Measurements from ENCODE around the gene LHX4.

Gene LHX4

DNA sequence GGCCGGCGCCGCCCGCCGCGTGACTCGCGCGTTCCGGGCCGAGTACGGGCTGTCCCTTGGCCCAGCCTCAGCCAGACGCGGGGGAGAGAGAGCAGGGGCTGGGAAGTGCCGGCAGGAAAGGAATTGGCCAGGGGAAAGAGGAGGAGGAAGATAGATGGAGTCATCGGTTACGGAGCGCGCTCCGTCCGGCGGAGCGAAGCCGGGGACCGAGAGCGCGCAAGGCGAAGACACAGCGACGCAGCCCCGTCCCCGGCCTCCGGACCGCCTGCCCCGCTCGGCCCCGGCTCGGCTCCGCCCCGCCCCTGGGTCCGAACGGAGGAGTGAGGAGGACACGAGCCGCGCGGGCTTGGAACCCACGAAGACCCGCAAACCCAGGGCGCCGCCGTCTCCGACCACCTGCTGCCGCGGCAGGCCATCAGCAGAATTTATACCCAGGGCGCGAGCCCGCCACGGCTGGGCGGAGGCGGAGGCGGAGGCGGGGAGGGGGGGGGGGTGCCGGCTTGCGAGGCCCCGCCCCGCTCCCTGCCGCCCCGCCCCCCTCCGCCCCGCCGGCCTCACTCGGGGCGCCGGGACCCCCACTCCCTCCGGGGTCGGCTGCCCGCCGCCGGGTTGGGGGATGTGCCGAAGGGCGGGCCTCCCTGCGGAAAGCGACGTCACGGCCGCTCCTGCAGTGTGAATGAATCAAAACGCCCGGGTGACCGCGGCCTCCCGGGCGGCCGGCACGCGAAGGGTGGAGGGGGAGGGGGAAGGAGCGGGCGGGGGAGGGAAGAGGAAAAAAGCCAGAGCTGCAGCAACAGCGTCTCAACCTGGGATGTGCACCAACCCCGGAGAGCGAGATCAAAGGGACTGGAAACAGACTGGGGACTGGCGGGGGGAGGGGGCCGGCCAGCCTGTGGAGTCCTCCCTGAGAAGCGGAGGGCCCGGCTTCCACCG is at the start of gene LHX4:
TSS of gene LHX4 (plus strand) at position 782 of the 933 bp plus-strand sequence. CDS start 266 bp downstream, outside the sequence.
- H3K27ac Mint-ChIP-seq = no peak within 1 kb of the TSS
- peak; percentile 43 for ATAC-seq
- H3K4me1 Mint-ChIP-seq = peaks cover 24% of the 10 kb centered on the region
- no peaks in the 10 kb centered on the region for H3K36me3 Mint-ChIP-seq
- H3K9me3 Mint-ChIP-seq = no peaks in the 10 kb centered on the region
- peak within 1 kb of the TSS; percentile 68 for H3K4me3 Mint-ChIP-seq
- DNase-seq (ENCODE audit: low spot score in 2 of 2) = peak in 1 of 2 donors; percentile 58

DNA sequence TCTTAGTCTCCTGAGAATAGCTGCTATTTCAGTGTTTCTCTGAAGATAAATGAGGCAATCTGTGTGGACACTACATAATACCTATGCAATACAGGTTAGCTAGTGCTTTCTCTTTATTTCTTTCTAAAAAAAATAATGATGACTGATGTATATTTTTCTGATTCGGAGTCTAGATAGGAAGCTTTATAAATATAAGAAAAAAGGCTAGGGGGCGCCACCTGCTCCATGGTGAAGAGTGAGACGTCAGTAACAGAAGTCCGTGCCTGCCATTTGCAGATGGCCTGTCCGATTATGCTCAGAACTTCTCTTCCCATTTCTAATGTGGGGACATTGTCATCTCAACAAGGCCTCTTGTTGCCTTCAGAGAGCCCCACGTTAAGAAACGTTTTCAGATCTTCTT is 49.0 kb upstream of the LHX4 start:
- no peak for ATAC-seq
- H3K4me3 Mint-ChIP-seq = no peak overlapping the region
- no peak for DNase-seq (ENCODE audit: low spot score in 2 of 2)

DNA sequence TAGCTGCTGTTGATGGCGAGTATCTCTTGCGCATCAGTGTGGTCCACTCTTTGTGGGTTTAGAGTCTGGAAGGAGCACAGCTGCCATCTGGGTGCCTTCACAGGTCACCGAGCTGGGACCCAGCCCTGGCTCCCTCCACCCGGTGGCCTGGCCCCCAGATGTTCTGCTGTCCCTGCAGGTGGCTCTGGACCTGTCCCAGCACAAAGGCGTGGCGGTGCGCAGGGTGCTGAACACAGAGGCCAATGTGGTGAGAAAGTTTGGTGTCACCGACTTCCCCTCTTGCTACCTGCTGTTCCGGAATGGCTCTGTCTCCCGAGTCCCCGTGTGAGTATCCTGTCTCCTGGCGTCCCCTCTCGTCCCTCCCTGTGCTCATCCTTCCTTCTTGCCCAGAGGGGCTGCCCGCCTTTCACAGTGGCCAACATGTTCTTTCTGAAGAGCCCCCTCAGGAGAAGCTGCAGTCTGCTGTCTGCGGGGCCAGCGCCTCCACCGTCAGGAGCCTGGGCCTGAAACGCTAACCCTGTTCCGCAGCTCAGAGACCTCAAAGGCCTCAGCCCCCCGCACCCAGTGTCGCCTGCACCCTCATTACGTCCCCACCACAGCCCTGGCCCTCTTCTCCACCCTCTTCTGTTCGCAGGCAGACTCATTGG is 47.9 kb upstream of the LHX4 start:
- Mint-ChIP-seq H3K9me3 (no peaks in the 10 kb centered on the region), H3K4me1 (no peaks in the 10 kb centered on the region), H3K27ac (peak overlapping the region; percentile 64), H3K36me3 (peaks cover 6% of the 10 kb centered on the region), H3K4me3 (no peak overlapping the region)
- ATAC-seq (no peak), DNase-seq (ENCODE audit: low spot score in 2 of 2) (no peak)

More for the DNA sequence above, 49.0 kb upstream of the LHX4 start:
- peaks cover 6% of the 10 kb centered on the region for H3K36me3 Mint-ChIP-seq
- no peak overlapping the region for H3K27ac Mint-ChIP-seq
- H3K4me1 Mint-ChIP-seq = no peaks in the 10 kb centered on the region
- H3K9me3 Mint-ChIP-seq = no peaks in the 10 kb centered on the region

DNA sequence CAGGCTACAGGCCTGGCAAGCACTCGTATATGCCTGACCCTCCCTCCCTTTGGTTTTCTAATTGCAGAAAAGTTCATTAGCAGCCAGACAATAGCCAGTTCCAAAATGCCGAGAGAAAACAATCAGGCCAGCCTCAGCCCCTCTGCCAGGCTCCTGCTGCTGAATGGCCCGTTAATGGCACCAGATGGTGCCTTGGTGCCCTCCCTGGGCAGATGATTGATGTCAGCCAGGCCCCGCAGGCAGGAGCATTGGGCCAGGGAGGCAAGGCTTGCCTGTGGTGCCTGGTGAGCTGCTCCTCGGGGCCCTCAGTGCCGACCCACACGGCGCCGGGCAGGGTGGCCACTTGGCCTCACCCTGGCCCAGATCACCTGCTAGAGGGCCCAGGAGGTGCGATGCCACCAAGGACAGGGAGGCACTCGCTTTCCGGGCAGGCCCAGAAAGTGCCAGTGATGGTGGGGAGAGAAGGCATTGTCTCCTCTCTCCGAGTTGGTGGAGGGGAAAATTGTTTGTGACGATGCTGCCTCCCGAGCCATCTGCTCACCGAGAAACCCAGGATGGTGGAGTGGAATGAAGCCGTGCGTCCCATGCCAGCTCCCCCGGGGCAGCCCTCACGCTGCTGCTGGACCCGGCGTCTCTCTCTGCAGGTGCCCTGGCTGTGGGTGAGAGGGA is 47.3 kb upstream of the LHX4 start:
- Mint-ChIP-seq H3K4me1 (no peaks in the 10 kb centered on the region), H3K9me3 (no peaks in the 10 kb centered on the region), H3K27ac (peak overlapping the region; percentile 64), H3K36me3 (peaks cover 4% of the 10 kb centered on the region), H3K4me3 (no peak overlapping the region)
- no peak for ATAC-seq
- no peak for DNase-seq (ENCODE audit: low spot score in 2 of 2)

DNA sequence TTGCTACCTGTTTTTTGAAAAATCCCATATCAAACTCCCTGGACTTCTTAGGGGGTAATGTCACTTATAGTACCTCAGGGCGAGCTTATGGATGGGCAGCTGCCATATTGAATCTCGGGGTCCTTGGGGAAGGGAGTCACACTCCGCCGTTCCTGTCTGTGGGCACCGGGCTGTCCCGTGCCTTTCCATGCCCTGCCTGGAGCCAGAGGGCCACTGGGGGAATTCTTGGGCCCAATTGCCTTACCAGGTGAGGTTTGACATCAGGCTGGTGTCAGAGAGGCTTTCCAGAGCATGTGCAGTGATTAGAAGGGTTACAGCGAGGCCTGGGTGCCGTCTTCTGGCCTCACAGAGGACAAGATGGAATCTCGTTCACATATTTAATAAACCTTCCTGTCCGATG is 46.6 kb upstream of the LHX4 start:
- no peak for DNase-seq (ENCODE audit: low spot score in 2 of 2)

DNA sequence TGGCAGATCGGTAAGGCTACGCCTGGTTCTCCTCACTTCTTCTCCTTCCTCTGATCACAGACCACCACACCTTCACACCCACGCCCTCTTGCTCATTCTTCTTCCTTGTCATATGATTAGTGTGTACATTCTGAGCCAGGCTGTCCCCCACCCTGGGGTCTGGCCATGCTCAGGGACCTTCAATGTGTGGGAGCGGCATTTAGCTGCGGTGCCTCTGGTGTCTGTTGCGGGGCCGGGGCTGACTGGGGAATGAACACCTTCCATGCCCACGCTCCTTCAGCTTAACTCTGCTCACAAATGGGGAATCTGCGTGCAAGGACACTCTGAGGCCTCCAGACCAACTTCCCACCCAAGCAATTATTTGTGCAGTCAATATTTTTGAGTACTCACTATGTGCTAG is 46.0 kb upstream of the LHX4 start:
- DNase-seq (ENCODE audit: low spot score in 2 of 2) = no peak

More for the DNA sequence above, 46.6 kb upstream of the LHX4 start:
- peaks cover 4% of the 10 kb centered on the region for H3K36me3 Mint-ChIP-seq
- no peak overlapping the region for H3K27ac Mint-ChIP-seq
- ATAC-seq = no peak
- H3K4me1 Mint-ChIP-seq = peaks cover under 1% of the 10 kb centered on the region
- no peak overlapping the region for H3K4me3 Mint-ChIP-seq
- no peaks in the 10 kb centered on the region for H3K9me3 Mint-ChIP-seq

DNA sequence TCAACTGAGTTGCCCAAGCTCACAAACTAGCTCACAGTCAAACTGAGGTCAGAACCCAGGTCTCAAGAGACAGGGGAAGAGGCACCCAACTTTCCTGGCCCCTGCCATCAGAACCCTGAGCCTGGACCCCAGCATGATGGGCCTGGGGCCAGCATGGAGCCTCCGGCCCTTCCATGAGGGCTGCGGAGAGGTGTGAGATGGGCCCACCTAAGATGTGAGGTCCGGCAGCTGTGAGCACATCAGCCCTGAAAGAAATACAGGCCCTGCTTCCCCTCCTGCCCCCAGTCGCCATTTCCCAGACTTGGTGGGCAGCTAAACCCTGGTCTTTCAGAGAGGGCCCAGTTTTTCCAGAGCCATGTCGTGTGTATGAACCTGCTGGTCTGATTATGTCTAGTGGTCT is 44.8 kb upstream of the LHX4 start:
- no peak overlapping the region for H3K4me3 Mint-ChIP-seq
- H3K27ac Mint-ChIP-seq = no peak overlapping the region
- H3K9me3 Mint-ChIP-seq = no peaks in the 10 kb centered on the region
- DNase-seq (ENCODE audit: low spot score in 2 of 2) (no peak), ATAC-seq (no peak)
- peaks cover 4% of the 10 kb centered on the region for H3K36me3 Mint-ChIP-seq
- peaks cover 17% of the 10 kb centered on the region for H3K4me1 Mint-ChIP-seq

More for the DNA sequence above, 46.0 kb upstream of the LHX4 start:
- no peak for ATAC-seq
- Mint-ChIP-seq H3K27ac (peak overlapping the region; percentile 4), H3K4me1 (peaks cover 7% of the 10 kb centered on the region), H3K36me3 (peaks cover 4% of the 10 kb centered on the region), H3K4me3 (no peak overlapping the region), H3K9me3 (no peaks in the 10 kb centered on the region)

DNA sequence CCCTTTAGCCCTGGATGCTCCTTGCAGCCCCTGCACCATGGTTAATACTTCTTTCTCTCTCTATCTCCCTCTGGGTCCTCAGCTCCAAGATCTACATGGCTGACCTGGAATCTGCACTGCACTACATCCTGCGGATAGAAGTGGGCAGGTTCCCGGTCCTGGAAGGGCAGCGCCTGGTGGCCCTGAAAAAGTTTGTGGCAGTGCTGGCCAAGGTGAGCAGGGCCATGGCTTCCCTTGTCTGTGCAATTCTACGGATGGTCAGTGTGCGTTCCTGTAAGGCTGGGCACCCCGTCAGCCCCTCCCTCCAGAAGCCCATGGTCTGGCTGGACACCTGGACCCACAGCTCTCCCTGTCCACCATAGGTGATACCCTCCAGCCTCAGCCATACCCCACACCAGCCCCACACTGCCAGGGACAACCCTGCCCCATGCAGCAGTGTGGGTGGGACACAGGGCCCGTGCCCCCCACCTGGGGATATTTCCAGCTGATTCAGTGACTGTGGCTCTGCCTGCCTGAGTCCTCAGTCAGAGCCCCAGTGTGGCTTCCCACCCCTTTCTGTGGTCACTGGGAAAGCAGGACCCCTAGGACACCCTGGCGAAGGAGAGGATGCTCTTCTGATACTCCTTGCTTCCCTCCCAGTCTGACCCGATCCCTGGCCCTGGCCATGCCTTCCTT is 44.0 kb upstream of the LHX4 start:
- ATAC-seq (no peak), DNase-seq (ENCODE audit: low spot score in 2 of 2) (no peak)
- Mint-ChIP-seq H3K9me3 (no peaks in the 10 kb centered on the region), H3K36me3 (peaks cover 8% of the 10 kb centered on the region), H3K27ac (peak overlapping the region; percentile 48), H3K4me3 (no peak overlapping the region), H3K4me1 (peaks cover 24% of the 10 kb centered on the region)

DNA sequence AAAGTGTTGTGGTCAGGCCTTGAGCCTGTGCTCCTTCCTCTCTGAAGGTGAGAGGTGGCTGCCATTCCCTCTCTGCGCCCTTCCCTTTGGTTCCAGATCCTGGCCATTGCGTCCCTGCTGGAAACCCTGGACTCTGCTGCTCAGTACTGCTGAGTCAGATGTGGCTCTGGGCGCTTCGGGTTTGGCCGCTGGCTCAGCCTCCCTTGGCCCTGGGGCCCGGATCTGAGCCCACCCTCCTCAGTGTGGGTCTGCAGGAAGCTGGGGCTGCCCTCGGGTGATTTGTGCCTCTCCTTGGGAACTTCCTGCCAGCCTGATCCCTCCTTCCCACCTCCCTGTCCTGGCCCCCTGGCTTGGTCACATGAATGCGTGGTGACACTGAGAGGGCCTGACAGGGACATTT is 43.2 kb upstream of the LHX4 start:
- DNase-seq (ENCODE audit: low spot score in 2 of 2) = no peak
- H3K27ac Mint-ChIP-seq = no peak overlapping the region
- H3K36me3 Mint-ChIP-seq = peaks cover 16% of the 10 kb centered on the region
- ATAC-seq = no peak
- peaks cover 32% of the 10 kb centered on the region for H3K4me1 Mint-ChIP-seq
- no peaks in the 10 kb centered on the region for H3K9me3 Mint-ChIP-seq
- H3K4me3 Mint-ChIP-seq = no peak overlapping the region

DNA sequence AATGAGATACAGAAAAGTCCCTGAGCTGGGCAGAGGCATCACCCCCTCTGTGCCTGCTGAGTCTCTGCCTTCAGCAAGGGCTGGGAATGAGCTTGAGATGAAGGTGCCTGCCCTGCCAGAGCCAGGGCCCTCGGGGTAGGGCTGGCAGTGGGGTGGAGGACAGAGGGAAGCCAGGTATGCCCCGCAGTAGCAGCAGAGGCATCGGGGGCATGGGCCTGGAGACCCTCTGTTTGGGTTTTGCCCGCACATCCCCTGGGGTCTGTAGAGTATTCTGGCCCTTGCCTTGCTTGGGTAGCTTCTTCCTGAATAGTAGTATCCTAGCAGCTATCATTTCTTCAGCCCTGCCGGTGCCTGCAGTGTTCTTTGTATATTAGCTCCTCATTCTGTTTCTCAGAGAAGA is 42.4 kb upstream of the LHX4 start:
- H3K4me3 Mint-ChIP-seq = no peak overlapping the region
- DNase-seq (ENCODE audit: low spot score in 2 of 2) = no peak
- ATAC-seq = no peak
- H3K9me3 Mint-ChIP-seq = no peaks in the 10 kb centered on the region
- no peak overlapping the region for H3K27ac Mint-ChIP-seq
- peaks cover 19% of the 10 kb centered on the region for H3K36me3 Mint-ChIP-seq
- H3K4me1 Mint-ChIP-seq = peaks cover 40% of the 10 kb centered on the region

DNA sequence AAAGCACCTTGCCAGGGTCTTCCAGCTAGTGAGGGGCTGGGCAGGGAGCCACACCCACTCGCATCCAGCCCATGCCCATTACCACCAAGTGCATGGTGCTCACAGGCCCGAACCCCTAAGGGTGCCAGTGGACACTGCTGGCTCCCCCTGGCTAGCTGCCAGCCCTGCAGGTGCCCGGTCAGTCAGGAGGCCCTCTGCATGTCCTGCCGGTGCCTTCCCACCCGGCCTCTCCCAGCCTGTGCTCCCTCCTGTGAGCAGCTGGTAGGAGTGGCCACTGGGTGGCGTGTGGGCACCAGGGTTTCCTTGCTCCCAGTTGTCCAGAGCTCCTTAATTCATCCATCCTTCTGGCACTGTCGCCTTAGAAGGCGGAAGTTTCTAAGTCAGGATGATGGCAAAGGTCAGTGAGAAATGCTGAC is 42.0 kb upstream of the LHX4 start:
- H3K9me3 Mint-ChIP-seq = no peaks in the 10 kb centered on the region
- no peak for ATAC-seq
- no peak overlapping the region for H3K4me3 Mint-ChIP-seq
- peaks cover 19% of the 10 kb centered on the region for H3K36me3 Mint-ChIP-seq
- no peak overlapping the region for H3K27ac Mint-ChIP-seq
- peaks cover 44% of the 10 kb centered on the region for H3K4me1 Mint-ChIP-seq
- no peak for DNase-seq (ENCODE audit: low spot score in 2 of 2)

DNA sequence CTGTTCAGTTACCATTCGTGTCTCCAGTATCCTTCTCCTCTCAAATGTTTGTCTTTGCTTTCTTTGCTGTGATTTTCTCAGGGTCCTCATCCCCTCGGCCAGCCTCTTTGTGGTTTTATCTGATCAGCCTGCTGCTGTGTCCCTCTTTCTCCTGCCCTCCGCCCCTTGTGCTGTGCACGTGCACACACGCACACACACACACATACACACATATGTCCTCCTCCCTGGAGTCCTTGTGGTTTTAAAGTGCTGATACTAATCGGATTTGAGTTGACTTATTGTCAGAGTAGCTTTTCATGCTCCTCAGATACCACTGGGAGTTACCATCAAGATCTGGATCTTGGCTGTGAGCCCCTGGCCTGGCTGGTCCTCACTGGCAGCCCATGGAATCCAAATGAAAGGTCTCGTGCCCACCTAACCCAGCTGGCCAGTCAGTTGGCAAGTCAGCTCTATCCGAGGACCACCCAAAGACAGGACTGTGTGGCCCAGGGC is 41.3 kb upstream of the LHX4 start:
- Mint-ChIP-seq H3K27ac (no peak overlapping the region), H3K9me3 (no peaks in the 10 kb centered on the region), H3K4me1 (peaks cover 51% of the 10 kb centered on the region), H3K36me3 (peaks cover 19% of the 10 kb centered on the region), H3K4me3 (no peak overlapping the region)
- no peak for ATAC-seq
- no peak for DNase-seq (ENCODE audit: low spot score in 2 of 2)

DNA sequence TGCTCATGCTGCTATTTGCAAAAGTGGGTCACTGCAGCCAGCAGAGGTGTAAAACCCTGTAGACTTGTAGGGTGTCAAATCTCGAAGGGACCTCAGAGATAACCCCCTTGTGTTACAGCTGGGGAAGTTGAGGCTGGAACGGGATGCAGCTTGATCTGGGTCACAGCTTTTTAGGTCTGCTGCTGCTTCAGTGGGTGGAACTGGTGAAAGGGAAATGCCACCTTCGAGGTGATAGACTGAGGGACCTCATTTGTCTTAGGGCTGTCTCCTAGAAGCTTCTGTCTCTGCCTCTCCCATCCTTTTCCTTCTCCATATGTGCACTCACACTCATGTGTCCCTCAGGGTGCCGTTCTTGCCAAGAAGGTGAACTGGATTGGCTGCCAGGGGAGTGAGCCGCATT is 40.0 kb upstream of the LHX4 start:
- no peak for DNase-seq (ENCODE audit: low spot score in 2 of 2)
- no peak for ATAC-seq
- H3K4me1 Mint-ChIP-seq = peaks cover 52% of the 10 kb centered on the region
- H3K27ac Mint-ChIP-seq = no peak overlapping the region
- peak overlapping the region; percentile 23 for H3K4me3 Mint-ChIP-seq
- no peaks in the 10 kb centered on the region for H3K9me3 Mint-ChIP-seq
- peaks cover 19% of the 10 kb centered on the region for H3K36me3 Mint-ChIP-seq

DNA sequence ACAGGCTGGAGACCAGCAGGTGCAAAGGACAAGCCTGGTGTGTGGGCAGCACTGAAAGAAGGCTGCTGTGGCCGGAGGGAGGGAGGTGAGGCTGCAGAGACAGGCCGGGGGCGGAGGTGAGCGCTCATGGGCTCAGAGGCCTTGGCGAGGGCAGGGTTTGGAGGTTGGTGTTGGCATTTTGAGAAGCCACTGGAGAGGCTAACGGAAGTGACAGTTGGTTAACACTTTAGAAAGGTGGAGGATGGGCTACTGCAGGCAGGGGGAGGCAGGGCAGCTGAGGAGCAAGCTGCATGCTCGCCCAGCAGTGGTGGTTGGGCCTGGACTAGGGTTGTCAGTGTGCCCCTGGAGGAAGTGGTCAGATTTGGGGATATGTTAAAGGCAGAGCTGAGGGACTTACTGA is 37.9 kb upstream of the LHX4 start:
- peaks cover 15% of the 10 kb centered on the region for H3K36me3 Mint-ChIP-seq
- H3K27ac Mint-ChIP-seq = peak overlapping the region; percentile 84
- H3K4me1 Mint-ChIP-seq = peaks cover 52% of the 10 kb centered on the region
- peak overlapping the region; percentile 36 for H3K4me3 Mint-ChIP-seq
- peak in 1 of 2 donors; percentile 12 for DNase-seq (ENCODE audit: low spot score in 2 of 2)
- no peaks in the 10 kb centered on the region for H3K9me3 Mint-ChIP-seq
- ATAC-seq = peak; percentile 66

Measured in stimulated activated effector memory CD8-positive, alpha-beta T cell treated with anti-CD3 and anti-CD28 coated beads, Interleukin-12 subunit alpha, Interleukin-12 subunit beta, amount 100 ng/mL, for 72 hours (primary cell).